Suprapubic skin (tissue), 4 donors: ENCODE data around the gene PDZRN3.

Experiments
- EP300 ChIP-seq: sonication (generic); formaldehyde crosslinking; IDR thresholded peaks from one replicate; pipeline ENCODE4 v1.6.1; 2017; ENCODE audit warnings: antibody characterized with exemption
- POLR2A ChIP-seq, 2 donors: fragments of 450-650 bp; IDR thresholded peaks; one replicate each; pipeline ENCODE4 v1.6.1; 2017; ENCODE audit warnings: antibody characterized with exemption in 2 of 2, mild to moderate bottlenecking in 2 of 2, moderate library complexity in 2 of 2
- POLR2AphosphoS5 ChIP-seq, 3 donors: sonication (generic); formaldehyde crosslinking; IDR thresholded peaks; one replicate each; pipeline ENCODE4 v1.6.1; 2017; ENCODE audit warnings: antibody characterized with exemption in 3 of 3
- TF ChIP-seq, protein P1 (sequence below), 2 donors: fragments of 200-600 bp in 1 of 2; fragments of 450-650 bp in 1 of 2; sonication (generic) in 1 of 2; IDR thresholded peaks; one replicate each; pipeline ENCODE4 v1.5.1; 2016 to 2019; ENCODE audit warnings: antibody characterized with exemption in 2 of 2, mild to moderate bottlenecking in 1 of 2, moderate library complexity in 1 of 2

DNA sequence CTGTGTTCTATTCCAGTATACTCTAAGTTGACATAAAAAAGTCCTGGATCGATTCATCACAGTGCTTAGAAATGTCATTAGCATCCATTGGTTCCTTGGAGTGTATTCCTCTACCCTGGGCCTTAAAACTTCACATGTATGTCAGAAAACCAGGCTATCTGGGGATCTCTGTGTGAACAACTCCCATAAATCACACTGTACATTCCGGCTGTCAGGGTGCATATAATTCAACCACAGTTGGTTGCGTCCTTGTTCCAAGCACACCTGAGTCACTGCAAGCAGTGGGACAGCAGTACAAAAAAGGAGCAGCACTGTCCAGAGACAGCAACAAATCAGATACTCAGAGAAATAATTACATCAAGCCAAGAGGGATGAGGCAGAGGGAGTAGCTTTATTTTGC lies 52.4 kb downstream of the PDZRN3 start:
- TF ChIP-seq, protein P1, sequence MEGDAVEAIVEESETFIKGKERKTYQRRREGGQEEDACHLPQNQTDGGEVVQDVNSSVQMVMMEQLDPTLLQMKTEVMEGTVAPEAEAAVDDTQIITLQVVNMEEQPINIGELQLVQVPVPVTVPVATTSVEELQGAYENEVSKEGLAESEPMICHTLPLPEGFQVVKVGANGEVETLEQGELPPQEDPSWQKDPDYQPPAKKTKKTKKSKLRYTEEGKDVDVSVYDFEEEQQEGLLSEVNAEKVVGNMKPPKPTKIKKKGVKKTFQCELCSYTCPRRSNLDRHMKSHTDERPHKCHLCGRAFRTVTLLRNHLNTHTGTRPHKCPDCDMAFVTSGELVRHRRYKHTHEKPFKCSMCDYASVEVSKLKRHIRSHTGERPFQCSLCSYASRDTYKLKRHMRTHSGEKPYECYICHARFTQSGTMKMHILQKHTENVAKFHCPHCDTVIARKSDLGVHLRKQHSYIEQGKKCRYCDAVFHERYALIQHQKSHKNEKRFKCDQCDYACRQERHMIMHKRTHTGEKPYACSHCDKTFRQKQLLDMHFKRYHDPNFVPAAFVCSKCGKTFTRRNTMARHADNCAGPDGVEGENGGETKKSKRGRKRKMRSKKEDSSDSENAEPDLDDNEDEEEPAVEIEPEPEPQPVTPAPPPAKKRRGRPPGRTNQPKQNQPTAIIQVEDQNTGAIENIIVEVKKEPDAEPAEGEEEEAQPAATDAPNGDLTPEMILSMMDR (IDR thresholded peaks at IDR 0.05): no peak
- TF ChIP-seq POLR2AphosphoS5 (IDR thresholded peaks at IDR 0.05) (no peak), POLR2A (IDR thresholded peaks at IDR 0.05) (no peak), EP300 (no peak)
